Fibroblast of gingiva (primary cell): ENCODE results near the gene POLK.
"Not testable (repeated sequence)": the region's sequence is repeated elsewhere in the genome, so short reads cannot be mapped to it uniquely, and the experiment has no call there.

Experiments used
- DNase-seq: peaks from one replicate; pipeline ENCODE4 v3.0.0-alpha.2; 2011; ENCODE audit warnings: low read depth

The POLK gene

DNA sequence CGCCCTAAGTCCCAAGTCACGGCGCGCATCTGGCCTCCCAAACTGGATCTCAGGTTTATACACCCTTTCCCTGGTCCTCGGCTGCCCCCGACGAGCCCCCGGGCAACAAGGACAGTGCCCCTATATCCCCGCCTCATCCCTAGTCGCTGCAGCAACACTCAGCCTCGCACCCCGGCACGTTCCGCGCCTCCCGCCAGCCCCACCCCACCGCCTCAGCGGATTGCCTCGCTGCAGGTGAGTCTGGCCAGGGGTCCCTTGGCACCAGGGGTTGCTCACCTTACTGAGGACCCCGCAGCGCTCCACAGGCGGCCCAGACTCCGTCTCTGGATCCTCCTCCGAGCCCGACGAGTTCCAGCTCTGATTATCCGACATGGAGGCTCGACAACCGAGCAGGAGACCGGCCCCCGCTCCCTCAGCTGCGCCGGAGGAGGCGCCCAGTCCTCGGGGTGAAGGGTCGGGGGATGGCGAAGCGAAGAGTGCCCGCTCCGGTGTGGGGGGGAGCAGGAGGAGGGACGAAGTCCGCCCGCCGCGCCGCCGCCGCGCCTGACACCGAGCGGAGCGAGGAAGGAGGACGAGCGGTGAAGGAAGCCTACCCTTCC, 756 bp upstream of the POLK start:
- DNase-seq = peak; percentile 58

DNA sequence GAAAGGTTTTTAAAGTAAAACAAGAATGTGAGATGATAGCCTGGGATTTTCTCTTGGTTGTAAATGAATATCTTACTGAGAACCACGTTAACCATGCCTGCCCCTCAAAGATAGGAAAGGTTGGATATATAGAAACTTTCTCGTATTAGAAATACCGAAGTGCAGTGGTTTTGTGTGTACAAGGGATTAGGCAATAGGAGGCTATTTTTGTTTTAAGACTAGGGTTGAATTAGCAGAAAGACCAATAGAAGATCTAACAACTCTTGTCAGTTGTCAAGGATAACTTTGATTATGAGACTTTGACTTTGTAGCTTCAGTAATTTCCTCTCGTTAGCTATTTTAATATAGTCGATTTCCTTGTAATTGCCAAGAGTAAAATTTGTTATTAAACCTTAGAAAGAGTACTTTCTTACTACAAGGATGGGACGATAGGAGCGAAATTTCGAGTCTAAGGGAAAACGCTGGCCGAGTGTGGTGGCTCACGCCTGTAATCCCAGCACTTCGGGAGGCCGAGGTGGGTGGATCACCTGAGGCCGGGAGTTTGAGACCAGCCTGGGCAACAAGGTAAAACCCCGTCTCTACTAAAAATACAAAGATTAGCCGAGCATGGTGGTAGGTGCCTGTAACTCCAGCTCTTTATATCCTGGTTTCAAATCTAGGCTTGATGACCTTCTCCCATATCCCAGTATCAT, 838 bp downstream of the POLK start:
- DNase-seq = no peak

DNA sequence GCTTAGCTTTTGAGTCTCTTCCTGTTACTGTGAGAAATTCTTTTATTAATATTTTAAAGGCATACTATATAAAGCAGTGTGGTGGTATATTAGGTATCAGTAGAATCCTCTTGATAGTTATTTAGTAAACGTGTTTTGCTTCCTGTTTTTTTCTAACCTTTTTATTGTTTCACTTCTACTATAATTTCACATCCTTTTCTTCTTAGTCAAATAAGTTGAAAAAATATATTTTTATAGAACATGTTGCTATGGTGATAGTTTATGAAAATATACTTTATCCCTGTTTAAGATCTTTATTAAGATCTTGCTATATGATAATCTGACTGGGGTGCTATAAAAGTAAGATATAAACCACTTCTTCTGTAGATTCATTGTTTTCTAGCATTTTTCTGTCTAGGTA, 2.1 kb downstream of the POLK start:
- no peak for DNase-seq

DNA sequence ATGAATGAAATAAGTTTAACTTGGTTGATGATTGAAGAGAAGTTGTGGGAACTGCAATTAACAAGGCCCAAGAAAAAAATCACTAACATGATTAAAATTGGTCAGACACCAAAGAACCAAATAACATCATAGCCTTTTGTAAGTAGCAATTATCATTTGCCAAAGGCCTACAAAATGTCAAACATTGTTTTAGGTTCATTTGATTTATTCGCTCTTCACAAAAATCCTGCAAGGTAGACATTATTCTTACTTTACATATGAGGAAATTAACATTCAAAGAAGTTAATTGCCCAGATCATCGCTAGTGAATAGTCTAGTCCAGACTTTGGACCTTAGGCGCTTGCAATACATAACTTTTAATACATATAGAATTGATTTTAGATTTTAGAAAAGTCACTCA, 2.6 kb downstream of the POLK start:
- DNase-seq = no peak

DNA sequence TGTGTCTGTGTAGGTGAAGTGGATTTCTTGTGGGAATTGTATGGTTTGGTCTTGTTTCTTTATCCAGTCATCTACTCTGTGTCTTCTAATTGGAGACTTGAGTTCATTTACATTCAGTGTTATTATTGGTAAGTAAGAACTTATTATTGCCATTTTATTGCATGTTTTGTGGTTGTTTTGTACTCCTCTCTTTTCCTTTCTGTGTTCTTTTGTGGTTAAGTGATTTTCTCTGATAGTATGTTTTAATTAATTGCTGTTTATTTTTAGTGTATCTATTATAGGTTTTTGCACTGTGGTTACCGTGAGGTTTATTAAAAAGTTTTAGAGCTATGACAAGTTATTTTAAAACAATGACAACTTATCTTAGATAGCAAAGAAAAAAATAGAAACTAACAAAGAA, 8.1 kb downstream of the POLK start:
- no peak for DNase-seq

DNA sequence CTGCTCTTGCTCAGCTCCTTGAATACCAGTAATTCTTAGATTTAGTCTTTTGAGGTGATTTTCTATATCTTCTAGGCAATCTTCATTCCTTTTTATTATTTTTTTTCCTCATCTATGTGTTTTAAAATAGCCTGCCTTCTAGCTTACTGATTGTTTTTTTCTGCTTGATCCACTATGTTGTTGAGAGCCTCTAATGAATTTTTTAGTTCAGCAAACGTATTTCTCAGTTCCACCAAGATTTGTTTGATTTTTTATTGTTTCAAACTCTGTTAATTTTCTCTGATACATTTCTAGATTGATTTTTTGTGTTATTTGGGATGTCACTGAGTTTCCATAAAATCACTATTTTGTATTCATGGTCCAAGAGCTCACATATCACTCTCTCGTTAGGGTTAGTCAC, 9.5 kb downstream of the POLK start:
- no peak for DNase-seq

DNA sequence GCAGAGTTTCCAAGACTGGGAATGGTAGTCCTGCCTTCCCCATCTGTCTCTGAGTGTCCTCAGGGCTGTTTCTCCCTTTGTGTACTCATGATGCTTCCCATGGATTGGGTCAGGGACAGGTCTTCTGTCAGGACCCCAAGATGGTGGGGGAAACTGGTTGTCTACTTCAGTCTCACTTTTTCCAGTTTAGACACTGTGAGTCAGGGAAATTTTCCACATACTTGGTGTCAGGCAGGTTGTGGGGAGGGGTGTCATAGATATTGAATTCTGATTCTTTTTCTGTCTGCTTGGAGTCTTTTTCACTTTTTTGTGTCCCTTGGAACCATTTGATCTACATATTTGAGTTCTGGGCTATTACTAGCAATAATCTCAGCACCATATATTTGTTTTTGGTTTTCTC, 10.3 kb downstream of the POLK start:
- no peak for DNase-seq

DNA sequence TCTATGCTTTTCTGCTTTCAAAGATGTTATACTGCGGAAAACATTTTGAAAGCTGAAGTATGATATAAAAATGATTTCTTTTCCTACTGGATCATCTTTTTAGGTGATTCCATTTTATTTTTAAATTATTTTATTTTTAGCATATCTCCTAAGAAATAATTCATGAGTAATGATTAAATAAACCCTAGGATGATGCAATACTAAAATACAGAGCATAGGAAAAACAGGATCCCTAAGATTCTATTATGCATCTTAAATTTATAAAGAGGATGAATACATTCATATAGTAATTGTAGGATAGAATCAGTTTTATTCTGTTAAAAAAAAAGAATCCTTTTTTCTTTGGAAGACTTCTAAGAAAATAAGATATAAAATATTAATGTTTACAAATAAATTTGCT, 10.9 kb downstream of the POLK start:
- DNase-seq = no peak

DNA sequence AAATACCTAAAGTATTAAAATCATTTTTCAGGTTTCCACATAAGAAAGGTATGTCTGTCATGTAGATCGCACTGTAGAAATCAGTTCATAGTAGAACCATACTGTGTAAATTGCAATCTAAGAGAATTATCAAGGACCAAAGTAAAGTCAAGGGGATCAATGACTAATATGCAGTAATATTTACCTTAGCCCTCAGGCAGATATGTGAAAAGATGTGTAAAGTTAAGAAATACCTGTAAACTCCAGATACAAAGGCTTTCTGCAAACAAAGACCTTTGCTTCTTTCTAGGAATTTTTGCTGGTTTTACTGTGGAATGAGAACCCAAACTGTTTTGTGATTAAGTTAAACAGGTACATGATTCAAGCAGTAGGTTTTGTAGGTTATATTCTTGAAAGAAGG, 11.6 kb downstream of the POLK start:
- DNase-seq = no peak

DNA sequence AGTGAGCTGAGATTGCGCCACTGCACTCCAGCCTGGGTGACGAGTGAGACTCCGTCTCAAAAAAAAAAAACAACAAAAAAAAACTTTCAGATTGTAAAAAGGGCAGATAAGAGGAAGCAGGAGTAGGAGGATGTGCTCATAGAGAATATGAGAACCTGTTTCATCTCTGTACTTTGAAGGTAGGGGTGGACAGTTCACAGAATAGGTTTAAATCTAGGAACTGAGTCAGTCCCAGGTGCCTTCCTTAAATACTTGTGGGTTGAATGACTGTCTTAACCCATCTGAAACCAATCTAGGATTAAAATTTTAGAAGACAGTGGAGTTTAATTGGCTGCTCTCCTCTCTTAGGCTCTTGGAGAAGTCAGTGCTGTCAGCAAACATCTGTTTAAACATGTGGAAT, 12.4 kb downstream of the POLK start:
- no peak for DNase-seq

DNA sequence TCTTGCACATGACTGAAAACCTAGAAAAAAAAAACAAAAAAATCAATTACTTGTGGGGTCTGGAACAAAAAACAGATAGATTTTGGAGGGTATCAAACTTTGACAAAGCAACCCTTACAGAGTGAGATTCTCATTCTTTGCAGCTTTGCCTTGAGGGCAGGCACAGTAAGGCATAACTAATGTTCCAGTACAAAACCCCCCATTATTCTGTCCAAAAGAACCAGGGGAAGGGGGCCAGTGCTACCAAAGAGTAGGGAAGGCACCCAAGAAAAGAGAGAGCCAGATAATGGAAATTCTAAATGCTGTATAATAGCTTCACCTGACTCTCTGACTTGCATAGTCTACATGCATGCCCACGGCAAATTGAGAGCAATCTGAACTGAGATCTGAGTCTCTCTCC, 12.9 kb downstream of the POLK start:
- DNase-seq = no peak

DNA sequence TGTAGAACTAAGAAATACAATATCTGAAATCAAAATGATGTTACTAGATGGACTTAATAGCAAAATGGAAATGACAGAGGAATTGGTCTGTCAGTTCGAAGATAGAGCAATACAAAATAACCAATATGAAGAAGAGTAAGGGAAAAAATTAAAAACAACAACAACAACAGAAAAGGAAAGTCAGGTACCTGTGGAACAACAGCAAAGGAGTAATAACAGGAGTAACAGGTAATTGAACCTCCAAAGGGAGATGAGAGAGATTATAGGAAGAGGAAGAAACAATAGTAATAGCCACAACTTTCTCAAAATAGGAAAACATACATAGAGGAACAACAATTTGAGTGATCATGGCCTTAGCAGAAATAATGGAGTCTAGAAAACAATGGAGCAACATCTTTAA, 13.7 kb downstream of the POLK start:
- no peak for DNase-seq

DNA sequence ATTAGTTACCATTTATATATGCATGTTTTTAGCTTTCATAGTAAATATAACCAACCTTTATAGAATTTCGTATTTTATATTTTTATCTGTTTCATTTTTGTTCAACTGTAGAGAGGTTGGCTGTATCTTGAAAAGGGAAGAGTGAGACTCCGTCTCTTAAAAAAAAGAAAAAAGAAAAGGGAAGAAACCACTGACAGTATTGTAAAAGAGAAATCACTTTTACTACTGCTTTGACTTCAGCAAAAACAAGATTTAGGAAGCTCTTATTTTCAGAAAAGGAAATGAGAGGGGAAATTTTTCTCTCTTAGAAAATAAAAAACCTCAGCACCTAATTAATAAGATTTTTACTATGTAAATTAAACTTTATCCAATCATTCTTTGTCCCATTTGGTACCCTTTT, 14.4 kb downstream of the POLK start:
- no peak for DNase-seq

DNA sequence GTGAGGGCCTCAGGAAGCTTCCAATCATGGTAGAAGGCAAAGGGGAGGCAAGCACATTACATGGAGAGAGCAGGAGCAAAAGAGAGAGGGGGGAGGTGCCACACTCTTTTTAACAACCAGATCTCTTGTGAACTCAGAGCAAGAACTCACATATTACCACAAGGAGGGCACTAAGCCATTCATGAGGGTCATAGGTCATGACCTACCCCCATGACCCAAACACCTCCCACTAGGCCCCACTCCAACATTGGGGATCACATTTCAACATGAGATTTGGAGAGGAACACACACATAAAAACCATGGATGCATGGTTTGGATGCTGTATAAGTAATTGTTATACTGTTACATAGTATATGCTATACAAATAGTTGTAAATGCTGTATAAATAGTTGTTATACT, 17.5 kb downstream of the POLK start:
- DNase-seq = no peak

DNA sequence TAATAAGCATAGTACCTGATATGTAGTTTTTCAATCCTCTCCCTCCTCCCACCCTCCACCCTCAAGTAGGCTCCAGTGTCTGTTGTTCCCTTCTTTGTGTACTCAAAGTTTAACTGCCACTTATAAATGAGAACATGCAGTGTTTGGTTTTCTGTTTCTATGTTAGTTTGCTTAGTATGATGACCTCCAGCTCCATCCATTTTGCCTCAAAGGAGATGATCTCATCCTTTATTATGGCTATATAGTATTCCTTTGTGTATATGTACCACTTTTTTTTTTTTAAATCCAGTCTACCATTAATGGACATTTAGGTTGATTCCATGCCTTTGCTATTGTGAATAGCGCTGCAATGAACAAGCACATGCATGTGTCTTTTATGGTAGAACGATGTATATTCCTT, 20.5 kb downstream of the POLK start:
- DNase-seq = no peak

DNA sequence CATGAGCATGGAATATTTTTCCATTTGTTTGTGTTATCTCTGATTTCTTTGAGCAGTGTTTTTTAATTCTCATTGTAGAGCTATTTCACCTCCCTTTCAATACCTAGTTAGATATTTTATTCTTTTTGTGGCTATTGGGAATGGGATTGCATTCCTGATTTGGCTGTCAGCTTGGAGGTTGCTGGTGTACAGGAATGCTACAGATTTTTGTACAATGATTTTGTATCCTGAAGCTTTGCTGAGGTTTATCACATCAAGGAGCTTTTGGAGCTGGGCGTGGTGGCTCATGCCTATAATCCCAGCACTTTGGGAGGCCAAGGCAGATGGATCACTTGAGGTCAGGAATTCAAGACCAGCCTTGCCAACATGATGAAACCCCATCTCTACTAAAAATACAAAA, 22.0 kb downstream of the POLK start:
- DNase-seq = not testable (repeated sequence)

DNA sequence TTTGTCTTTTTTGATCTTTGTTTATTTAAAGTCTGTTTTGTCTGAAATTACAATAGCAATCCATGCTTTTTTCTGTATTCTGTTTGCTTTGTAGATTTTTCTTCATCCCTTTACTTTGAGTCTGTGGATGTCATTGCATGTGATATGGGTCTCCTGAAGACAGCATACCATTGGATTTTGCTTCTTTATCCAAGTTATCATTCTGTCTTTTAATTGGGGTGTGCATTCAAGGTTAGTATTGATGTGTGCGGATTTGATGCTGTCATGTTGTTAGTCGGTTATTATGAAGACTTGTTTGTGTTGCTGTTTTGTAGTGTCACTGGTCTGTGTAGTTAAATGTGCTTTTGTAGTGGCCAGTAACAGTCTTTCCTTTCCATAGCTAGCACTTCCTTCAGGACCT, 23.0 kb downstream of the POLK start:
- no peak for DNase-seq

DNA sequence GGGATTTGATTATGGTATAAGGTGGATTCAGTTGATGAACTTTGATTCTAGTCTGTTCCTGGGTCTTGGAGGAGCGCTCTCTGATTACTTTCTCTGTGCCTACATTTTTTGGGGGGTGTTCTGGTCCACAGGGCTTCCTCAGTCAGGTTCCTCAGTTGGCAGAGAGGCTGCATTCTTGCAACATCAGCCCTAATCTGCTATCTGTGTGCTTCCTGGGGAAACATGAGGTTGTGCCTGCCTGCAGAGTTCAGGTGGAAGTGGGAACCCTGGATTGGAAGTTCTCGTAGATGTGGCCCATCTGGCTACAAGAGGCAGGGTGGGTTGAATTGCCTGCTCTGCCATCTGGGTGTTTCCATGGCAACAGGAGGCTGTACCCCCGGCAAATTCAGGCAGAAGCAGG, 24.5 kb downstream of the POLK start:
- no peak for DNase-seq

DNA sequence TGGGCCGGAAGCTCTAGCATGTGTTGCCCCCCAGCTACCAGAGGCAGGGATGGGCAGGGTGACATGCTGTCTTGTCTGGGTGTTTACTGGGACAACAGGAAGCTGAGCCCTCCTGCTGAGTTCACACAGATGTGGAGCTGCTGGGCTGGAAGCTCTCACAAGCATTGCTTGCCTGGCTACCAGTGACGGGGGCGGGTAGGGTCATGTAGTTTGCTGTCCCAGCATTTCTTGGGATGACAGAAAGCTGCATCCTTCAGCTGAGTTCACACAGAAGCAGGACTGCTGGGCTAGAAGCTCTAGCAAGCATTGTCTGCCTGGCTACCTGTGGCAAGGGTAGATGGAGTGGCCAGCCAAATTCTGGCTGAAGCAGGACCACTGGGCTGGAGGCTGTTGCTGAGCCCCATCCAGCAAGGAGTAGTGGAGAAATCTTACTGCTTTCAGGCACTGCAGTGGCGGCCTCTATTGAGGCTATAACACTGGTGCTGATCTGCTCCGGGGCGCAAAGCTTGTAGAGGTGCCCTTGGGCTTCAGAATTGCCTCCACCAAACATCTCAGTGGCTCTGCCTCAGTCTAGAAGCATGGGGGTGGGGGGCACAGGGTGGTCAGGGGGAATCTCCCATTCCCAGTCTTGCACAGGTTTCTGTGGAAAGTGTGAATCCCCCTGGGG, 25.1 kb downstream of the POLK start:
- no peak for DNase-seq

DNA sequence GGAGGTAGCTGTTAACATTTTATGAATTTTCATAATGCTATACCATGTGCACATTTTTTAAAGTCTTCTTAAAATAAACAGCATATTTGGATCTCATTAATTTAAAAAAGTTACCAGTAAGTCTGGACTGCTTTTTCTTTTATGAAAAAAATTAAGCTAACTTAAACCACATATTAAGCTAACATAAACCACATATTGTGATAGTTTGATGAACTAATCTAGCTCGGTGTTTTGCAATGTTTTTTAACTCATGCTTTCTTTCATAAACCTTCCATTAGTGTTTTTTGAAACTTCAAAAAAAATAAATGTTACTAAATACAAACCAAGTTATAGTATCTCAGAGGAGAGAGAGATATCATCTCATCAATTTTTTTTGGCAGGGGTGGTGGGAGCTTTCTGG, 26.5 kb downstream of the POLK start:
- DNase-seq = peak; percentile 54

DNA sequence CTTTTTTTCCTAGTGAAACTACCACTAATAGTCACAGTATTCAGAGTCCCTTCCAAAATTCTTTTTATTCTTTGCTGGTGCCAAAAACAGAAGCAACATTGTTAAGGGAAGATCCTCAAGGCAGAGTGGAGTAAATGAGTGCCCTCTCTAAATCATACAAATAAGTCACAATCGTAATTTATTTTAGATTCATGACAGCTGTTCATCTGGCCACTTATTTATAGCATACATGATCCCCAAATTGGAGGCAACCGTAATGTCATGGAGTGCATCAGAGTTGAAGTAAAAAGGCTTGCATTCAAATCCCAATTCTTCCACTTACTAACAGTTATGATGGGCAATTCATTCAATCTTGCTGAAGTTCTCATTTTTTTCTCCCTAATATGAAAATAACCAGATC, 33.4 kb downstream of the POLK start:
- no peak for DNase-seq

DNA sequence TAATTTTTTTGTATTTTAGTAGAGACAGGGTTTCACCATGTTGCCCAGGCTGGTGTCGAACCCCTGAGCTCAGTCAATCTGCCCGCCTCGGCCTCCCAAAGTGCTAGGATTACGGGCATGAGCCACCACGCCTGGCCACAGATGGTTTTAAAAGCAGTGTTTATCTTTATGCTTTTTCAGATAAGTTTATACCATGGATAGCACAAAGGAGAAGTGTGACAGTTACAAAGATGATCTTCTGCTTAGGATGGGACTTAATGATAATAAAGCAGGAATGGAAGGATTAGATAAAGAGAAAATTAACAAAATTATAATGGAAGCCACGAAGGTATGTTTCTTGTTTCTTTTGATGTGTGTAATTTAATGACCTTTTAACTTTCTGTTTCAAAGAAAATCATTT, 35.1 kb downstream of the POLK start:
- DNase-seq = no peak

DNA sequence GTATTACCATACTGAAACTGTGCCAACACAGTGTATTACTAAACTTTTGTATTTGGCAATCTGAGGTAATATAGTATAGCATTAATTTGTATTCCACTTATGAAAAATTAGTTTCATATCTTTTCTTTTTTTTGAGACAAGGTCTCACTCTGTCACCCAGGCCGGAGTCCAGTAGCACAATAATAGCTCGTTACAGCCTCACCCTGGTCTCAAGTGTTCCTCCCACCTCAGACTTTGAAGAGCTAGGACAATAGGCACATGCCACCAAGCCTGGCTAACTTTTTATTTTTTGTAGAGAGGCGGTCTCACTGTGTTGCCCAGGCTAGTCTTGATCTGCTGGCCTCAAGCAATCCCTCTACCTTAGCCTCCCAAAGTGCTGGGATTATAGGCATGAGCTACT, 36.1 kb downstream of the POLK start:
- no peak for DNase-seq

DNA sequence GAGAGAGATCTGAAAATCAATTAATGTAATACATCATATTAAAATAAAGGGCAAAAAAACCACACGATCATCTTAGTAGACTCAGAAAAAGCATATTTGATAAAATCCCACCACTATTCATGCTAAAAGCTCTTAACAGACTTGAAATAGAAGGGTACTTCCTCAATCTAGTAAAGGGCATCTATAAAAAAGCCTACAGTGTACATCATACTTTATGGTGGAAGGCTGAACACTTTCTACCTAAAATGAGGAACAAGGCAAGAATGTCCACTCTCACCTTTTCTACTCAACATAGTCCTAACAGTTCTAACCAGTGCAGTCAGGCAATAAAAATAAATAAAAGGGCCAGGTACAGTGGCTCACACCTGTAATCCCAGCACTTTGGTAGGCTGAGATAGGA, 38.9 kb downstream of the POLK start:
- DNase-seq = no peak
